GM21447 (cell line): ENCODE results near the gene MRPL16.

Experiments
- ATAC-seq: cut with Tn5 transposase; IDR thresholded peaks from one replicate; pipeline ENCODE4 v1.9.1; 2021; ENCODE audit not compliant: unreplicated experiment

The MRPL16 gene

DNA sequence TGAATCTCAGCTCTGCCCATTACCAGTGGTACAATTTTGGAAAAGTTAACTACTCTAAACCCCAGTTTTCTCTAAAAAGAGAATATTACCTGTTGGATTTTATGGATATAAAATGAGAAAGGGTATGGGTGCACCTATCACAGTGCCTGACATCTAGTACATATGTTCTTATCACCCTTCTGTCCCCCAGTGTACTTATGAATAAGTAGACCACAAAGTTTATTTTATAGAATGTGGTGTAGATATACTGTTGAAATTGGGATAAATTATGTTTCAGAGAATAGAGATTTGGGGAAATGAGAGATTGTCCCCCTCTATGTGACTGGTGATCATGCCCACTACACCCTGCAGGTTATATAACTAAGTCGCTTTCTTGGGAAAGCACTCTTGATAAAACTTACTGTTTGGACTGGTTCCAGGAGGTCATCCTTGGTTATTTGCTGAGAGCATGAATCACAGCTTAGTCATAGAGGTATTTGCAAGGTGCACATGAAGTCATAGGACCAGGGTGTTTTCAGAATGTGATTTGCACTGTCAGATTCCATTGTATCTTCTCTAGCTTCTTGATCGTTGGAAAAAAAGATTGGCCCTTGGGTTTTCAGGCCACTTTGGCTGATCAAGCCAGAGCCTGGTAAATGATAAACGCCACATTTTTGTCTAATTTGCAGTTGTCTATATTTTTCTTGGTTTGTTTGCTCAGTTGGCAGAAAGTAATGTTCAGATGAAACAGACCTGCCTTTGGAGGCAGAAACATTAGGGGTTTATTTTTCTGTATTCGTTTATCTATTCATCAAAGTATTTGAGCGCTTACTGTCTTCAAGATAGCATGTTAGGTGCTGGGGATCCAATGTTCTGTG, 34.1 kb downstream of the MRPL16 start:
- ATAC-seq: no peak

DNA sequence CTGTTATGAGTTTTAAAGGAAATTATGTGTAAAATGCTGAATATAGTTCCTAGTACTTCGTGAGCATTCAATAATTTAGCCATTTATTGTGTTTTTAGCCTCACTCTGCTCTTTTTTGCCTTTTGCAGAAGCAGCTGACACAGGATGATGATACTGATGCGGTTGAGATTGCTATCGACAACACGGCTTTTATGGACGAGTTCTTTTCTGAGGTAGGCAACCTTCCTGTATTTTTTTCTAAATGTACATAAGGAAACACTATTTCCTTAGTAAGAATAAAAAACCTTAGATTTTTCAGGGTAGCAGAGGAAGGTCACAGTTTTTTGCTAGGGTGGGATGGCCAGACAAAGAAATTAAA, 37.5 kb downstream of the MRPL16 start:
- ATAC-seq: no peak

DNA sequence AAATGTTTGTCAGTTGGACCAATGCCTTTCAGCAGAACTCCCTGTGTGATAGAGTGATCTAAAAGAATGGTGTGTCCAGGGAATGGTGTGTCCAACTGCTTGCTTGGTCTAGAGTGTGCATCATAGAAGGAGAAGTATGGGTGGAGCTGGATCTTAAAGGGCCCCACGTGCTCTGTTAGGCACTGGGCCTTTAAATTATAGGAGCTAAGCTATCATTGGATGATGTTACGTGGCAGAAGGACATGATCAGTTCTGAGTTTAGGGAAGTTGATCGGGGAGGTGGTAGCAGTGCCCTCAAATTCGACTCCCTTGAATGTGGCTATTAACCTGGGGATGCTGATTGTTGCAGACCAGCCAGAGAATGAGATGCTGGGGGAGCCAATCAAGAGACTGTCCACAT, 39.0 kb downstream of the MRPL16 start:
- ATAC-seq: no peak

DNA sequence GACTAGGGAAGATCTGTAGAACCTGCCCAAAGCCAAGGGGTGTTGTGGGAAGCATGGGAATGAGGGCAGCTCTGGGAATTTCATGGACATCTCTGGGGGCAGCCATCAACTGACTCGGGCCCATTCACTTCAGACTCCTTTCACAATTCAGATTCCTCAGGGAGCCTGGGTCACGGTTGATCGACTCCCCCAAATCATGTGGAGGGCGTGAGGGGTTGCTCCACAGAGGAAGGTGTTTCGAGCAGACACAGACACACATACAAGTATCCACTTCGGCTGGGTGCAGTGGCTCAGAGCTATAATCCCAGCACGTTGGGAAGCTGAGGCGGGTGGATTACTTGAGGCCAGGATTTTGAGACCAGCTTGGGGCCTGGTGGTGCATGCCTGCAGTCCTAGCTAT, 39.7 kb downstream of the MRPL16 start:
- no peak for ATAC-seq

DNA sequence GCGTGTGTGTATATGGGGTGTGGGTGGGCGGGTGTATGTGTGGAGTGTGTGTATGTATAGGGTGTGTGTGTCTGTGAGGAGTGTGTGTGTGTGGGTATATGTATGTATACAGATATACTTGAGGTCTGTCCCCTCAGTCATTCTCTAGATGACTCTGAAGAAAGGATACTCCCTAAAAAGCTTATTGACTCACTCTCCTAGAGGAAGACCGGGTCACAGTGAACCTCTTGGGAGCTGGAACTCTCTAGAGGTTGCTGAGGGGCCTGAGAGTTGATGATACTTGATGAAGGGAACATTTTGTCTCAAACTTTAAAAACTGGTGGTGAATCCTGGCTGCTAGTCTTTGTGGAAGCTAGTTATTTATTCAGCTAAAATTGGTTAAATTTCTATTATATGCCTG, 40.3 kb downstream of the MRPL16 start:
- no peak for ATAC-seq

DNA sequence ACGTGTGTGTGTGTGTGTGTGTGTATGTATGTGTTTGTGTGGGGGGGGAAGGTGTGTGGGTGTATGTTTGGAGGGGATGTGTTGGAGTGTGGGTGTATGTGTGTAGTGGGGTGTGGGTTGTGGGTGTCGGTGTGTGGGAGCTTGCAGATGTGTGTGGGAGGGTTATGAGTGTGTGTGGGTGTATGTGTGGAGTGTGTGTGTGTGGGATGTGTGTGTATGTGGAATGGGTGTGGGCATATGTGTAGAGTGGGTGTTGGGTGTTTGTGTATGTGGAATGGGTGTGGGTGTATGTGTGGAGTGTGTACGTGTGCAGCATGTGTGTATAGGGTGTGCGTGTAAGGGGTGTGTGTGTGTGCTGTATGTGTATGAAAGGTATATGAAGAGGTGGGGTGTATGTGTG, 40.8 kb downstream of the MRPL16 start:
- ATAC-seq: no peak

DNA sequence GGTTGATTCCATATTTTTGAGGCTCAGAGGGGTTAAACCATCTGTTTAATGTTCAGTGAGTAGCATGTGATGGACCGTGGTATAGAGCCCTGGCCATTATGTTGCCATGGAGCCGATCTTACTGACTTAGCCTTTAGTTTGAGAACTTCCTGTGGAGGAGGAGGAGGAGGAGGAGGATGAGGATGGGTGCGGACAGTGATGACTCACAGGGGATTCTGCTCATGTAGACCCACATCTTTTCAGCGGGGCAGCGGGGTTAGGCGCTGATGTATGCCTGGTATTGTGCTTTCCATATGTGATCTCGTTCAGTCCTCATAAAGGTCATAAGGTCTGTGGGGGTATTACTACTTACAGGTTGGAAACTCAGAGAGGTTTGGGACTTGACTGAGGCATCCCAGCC, 41.5 kb downstream of the MRPL16 start:
- ATAC-seq: no peak

DNA sequence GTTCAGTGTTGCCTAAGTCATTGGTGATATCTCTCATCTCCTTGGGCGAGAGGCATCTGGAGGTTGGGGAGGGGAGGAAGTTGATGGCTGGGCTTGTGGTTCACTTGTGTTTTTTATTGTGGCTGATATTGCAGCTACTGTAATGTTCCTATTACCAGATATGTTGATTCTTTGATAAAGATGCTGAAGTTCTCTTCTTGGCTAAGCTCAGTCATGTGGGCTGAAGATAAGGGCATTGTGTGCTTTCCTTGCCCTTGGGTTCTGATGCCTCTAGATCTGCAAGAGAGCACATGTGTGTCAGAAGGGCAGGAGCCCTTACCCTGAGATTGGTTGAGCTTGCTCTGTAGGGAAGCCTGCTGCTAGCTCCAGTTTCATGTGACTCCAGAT, 43.4 kb downstream of the MRPL16 start:
- no peak for ATAC-seq

DNA sequence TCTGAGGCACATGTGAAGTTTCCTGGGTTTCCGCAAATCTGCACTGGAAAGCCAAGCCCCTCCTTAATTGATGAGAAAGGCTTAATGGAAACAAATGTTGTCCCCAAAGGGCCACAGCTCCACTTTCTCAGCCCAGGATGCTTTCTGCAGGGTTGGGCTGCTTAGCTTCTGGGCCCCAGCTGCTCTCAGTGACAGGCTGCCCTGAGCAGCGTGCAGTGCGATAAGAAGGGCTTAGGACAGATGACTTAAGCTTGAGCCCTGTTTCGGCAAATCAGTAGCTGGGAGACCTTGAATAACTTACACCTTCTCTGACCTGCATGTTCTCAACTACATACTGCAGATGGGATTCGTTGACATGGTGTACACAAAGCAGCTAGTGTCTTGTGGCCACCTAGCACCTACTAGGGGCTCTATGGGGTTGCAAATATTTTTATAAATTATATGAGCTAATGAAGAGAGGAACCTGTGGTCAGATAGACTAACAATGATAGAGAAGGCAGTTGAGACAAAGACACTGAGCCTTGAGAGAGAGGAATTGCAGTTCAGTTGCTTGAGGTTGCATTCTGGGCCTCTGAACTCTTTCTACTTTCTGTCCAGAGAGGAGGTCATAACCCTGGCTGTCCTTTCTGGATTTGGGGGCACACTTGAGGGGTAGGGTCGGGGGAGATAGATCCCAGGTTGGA, 43.9 kb downstream of the MRPL16 start:
- ATAC-seq: no peak

DNA sequence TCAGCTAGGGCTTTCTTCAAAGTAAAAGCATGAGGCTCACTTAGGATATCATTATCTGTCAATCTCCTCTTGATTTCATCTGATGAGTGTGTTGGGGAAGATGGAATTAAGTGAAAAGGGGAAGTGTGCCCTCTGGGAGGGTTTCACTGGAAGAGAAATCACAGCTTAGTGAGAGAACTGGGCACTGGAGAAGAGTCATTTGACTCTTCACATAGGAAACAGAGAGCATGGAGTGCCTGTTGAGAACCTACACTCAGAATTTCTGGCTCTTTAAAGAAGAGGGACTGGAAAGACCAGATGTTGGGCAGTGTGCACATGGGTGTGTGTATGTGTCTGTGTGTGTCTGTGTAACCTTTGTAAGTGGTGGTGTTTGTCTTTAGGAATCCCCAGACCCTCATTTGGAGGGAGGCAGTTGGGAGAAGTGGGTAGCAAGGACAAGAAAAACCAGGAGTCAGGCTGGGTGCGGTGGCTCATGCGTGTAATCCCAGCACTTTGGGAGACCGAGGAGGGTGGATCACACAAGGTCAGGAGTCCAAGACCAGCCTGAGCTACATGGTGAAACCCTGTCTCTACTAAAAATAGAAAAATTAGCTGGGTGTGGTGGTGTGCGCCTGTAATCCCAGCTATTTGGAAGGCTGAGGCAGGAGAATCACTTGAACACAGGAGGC, 45.4 kb downstream of the MRPL16 start:
- no peak for ATAC-seq

DNA sequence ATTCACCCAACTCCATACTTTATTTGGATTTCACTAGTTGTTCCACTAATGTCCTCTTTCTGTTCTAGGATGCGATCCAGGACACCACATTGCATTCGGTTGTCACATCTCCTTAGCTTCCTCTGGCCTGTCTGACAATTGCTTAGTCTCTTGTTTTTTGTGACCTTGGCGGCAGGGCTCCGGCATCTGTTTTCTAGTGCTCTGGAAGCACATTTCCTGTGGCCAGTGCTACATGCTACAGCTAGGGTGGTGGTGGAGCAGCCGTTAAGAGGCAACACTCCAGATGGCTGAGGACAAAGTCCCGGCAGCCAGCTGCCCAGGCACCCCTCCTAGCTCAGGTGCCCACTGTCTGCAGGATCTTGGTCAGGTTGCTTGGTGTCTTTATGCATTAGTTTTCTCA, 48.6 kb downstream of the MRPL16 start:
- no peak for ATAC-seq

DNA sequence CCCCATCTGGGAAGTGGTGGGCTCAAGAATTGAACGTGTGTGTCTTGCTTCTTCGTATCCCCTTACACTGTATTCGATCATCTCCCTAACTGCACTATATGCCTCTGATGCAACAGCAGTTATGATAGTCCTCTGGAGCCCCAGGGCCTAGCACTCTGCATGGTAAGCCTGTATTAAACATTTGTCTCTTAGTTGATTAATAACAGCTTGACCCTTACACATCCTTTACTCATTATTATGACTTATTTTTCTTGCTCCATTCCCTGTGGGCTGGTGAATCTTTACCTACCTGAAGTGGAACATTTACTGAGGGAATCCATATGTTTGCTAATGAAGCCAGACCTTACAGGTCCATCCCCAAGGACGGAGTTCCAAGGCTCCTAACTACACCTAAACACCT, 49.8 kb downstream of the MRPL16 start:
- no peak for ATAC-seq

DNA sequence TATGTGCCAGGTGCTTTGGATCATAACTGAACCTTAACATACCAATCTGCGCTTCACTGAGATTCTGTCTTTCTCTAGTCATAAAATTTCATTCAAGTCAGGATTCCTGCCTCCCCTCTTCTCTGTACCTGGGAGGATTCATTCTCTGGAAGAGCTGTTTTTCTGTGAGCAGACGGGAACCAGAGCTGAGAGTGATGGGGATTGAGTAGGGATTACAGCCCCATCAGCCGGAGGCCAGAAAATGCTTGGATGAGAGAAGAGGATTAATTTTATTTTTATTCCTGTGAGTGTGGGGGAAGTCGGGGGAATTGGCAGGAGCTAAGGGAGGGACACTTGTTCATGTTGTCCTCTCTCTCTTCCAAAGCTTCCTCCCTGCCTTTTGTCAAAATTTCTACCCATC, 50.7 kb downstream of the MRPL16 start:
- ATAC-seq: no peak

DNA sequence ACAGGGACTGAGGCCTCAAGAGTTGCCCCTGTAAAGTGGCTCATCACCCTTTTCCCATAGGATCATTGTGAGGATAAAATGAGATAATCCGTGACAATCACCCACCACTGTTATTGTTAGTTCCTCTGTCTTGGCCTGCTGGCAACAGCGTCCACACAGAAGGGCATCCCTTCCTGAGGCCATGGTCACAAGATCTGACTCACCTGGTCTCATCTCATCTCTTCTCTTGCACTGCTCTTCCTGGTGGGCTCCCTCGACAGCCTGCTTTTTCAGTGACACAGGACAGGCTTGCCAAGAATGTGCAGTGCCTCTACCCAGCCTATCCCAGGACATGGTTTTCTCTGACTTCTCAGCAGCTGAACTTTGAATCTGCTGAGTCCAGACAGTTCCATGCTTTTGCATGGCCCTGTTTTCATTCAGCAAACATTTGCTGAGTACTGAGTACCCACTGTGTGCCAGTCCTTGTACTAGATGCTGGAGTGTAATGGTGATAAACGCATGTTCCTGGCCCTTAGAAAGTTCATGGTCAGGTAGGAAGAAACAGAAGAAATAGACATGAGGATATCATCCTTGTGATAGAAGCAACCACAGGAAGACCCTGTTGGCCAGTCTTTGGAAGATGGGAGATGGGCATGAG, 52.1 kb downstream of the MRPL16 start:
- no peak for ATAC-seq

DNA sequence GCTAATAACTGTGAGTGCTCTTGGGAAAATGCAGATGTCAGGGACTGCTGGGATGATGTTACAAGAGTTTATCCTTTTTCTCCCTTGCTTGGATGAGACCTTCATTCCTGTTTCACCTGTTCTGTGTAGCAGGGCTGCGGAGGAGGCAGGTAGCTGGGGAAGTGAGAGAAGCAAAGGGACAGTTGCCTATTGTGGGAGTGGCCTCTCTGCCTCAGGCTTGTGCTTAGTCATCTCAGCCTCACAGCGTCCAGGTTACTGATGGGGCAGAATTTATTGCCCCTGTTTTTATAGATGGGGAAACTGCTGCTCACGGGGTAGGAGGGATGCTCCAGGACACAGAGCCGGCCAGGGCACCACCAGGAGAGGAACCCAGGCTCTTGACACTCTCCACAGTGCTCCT, 53.7 kb downstream of the MRPL16 start:
- ATAC-seq: no peak

DNA sequence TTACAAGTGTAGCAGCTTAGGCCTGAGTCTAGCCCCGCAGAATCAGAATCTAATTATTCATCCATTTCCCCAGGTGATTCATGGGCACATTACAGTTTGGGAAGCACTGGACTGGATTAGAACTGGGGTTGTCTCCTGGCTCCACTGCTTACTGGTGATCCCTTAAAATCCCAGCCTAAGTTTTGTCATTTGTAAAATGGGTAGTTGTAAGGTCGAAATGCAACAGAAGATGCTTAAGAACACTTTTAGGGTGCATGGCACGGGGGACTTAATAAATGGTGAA, 54.1 kb downstream of the MRPL16 start:
- ATAC-seq: no peak
